ENCODE results near the gene HAO2.

HAO2 gene

GRCh38 chr1:119440721-119441307, 72.2 kb downstream of the HAO2 start:
- no peak for DNase-seq

DNA sequence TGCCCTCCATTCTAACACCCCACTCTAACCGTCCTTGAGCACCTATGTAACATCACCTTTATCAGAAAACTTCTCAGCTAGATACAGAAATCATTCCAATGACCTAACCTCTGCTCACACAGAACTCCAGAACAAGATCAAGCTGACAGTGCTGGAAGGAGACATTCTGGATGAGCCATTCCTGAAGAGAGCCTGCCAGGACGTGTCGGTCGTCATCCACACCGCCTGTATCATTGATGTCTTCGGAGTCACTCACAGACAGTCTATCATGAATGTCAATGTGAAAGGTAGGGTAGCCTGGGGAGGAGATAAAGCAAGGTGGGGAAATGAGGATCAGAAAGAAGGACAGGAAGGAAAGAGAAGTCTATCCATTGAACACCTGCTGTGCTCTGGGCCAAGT, 74.2 kb downstream of the HAO2 start:
- DNase-seq, result no peak

Data from suppressor macrophage (primary cell).